Measurements from ENCODE around the gene CAMKMT. TPM values are rescaled to one million over a fixed set of nuclear protein-coding genes. Genes with fewer than 3 reads are reported as not detected.
"Not testable (repeated sequence)": the region's sequence is repeated elsewhere in the genome, so short reads cannot be mapped to it uniquely, and the experiment has no call there.

The CAMKMT gene
- polyA plus RNA-seq, 1 donor = 4.8 TPM

- no peak for DNase-seq (ENCODE audit: low read depth)
Measured at GRCh38 chr2:44550561-44550960, 188.8 kb downstream of the CAMKMT start.

- DNase-seq (ENCODE audit: low read depth) = no peak
Measured at GRCh38 chr2:44551497-44551896, 189.8 kb downstream of the CAMKMT start.

GRCh38 chr2:44553456-44553855 lies 191.7 kb downstream of the CAMKMT start:
- no peak for DNase-seq (ENCODE audit: low read depth)

- DNase-seq (ENCODE audit: low read depth) = no peak
Measured at GRCh38 chr2:44555700-44556099, 194.0 kb downstream of the CAMKMT start.

GRCh38 chr2:44559108-44559507 lies 197.4 kb downstream of the CAMKMT start:
- DNase-seq (ENCODE audit: low read depth) = no peak

- no peak for DNase-seq (ENCODE audit: low read depth)
Measured at GRCh38 chr2:44560352-44560751, 198.6 kb downstream of the CAMKMT start.

- no peak for DNase-seq (ENCODE audit: low read depth)
Measured at GRCh38 chr2:44560941-44561340, 199.2 kb downstream of the CAMKMT start.

GRCh38 chr2:44562737-44563136 lies 201.0 kb downstream of the CAMKMT start:
- no peak for DNase-seq (ENCODE audit: low read depth)

GRCh38 chr2:44564752-44565151 lies 203.0 kb downstream of the CAMKMT start:
- no peak for DNase-seq (ENCODE audit: low read depth)

GRCh38 chr2:44566059-44566458 lies 204.3 kb downstream of the CAMKMT start:
- no peak for DNase-seq (ENCODE audit: low read depth)

GRCh38 chr2:44569491-44569890 lies 207.7 kb downstream of the CAMKMT start:
- no peak for DNase-seq (ENCODE audit: low read depth)

- no peak for DNase-seq (ENCODE audit: low read depth)
Measured at GRCh38 chr2:44570271-44570670, 208.5 kb downstream of the CAMKMT start.

- DNase-seq (ENCODE audit: low read depth) = no peak
Measured at GRCh38 chr2:44570777-44571176, 209.0 kb downstream of the CAMKMT start.

GRCh38 chr2:44572196-44572900 lies 210.6 kb downstream of the CAMKMT start:
- DNase-seq (ENCODE audit: low read depth) = no peak

GRCh38 chr2:44573996-44574395 lies 212.2 kb downstream of the CAMKMT start:
- DNase-seq (ENCODE audit: low read depth) = no peak

- no peak for DNase-seq (ENCODE audit: low read depth)
Measured at GRCh38 chr2:44578471-44579093, 216.8 kb downstream of the CAMKMT start.

- DNase-seq (ENCODE audit: low read depth) = no peak
Measured at GRCh38 chr2:44579115-44579836, 217.5 kb downstream of the CAMKMT start.

- DNase-seq (ENCODE audit: low read depth) = no peak
Measured at GRCh38 chr2:44579837-44580230, 218.1 kb downstream of the CAMKMT start.

- DNase-seq (ENCODE audit: low read depth) = no peak
Measured at GRCh38 chr2:44580875-44581515, 219.2 kb downstream of the CAMKMT start.

GRCh38 chr2:44582363-44583008 lies 220.7 kb downstream of the CAMKMT start:
- DNase-seq (ENCODE audit: low read depth) = no peak

GRCh38 chr2:44595615-44596014 lies 233.9 kb downstream of the CAMKMT start:
- DNase-seq (ENCODE audit: low read depth) = not testable (repeated sequence)

Measured in forelimb muscle (tissue), 1 donor.